Glutamatergic neuron (in vitro differentiated cells): ENCODE measurements around the gene PPOX. TPM values are rescaled to one million over a fixed set of nuclear protein-coding genes. Genes with fewer than 3 reads are reported as not detected.
A peak's percentile ranks its signal among the peaks of the same experiment; 100 is the strongest.

ENCODE experiments used
- DNase-seq: peaks from one replicate; pipeline ENCODE4 v3.0.0; 2022
- H3K27ac Mint-ChIP-seq: one replicate; pipeline ENCODE4 v1.8.0; 2020; ENCODE audit warnings: mild to moderate bottlenecking, mixed read lengths, inconsistent platforms; ENCODE audit not compliant: unreplicated experiment
- H3K27me3 Mint-ChIP-seq: one replicate; pipeline ENCODE4 v1.8.0; 2020; ENCODE audit warnings: mild to moderate bottlenecking, moderate library complexity, mixed read lengths, inconsistent platforms; ENCODE audit not compliant: unreplicated experiment
- H3K36me3 Mint-ChIP-seq: one replicate; pipeline ENCODE4 v1.8.0; 2020; ENCODE audit warnings: mild to moderate bottlenecking, mixed read lengths, inconsistent platforms; ENCODE audit not compliant: unreplicated experiment
- H3K4me1 Mint-ChIP-seq: one replicate; pipeline ENCODE4 v1.8.0; 2020; ENCODE audit warnings: mild to moderate bottlenecking, low read depth, mixed read lengths, inconsistent platforms; ENCODE audit not compliant: unreplicated experiment
- H3K4me3 Mint-ChIP-seq: one replicate; pipeline ENCODE4 v1.8.0; 2020; ENCODE audit warnings: mild to moderate bottlenecking, mixed read lengths, inconsistent platforms; ENCODE audit not compliant: unreplicated experiment
- H3K9me3 Mint-ChIP-seq: one replicate; pipeline ENCODE4 v1.8.0; 2020; ENCODE audit warnings: mild to moderate bottlenecking, moderate library complexity, mixed read lengths, inconsistent platforms; ENCODE audit not compliant: unreplicated experiment
- total RNA-seq: library from RNA; stranded (reverse); fragmentation: NEBNext Ultra II Directional; extraction: Animal tissue kit (Norgen Biotek cat#: 25700); gene quantifications from one replicate; pipeline ENCODE4 v1.2.1, GENCODE V29; 2021; ENCODE audit not compliant: unreplicated experiment
- TF ChIP-seq, protein P1 (sequence below): fragments of 200-600 bp; sonication (generic); IDR thresholded peaks from one replicate; pipeline ENCODE4 v1.5.0; 2021; ENCODE audit not compliant: partially characterized antibody, unreplicated experiment

Gene PPOX
- total RNA-seq, 1 donor from 2014 or later, result 53.2 TPM

DNA sequence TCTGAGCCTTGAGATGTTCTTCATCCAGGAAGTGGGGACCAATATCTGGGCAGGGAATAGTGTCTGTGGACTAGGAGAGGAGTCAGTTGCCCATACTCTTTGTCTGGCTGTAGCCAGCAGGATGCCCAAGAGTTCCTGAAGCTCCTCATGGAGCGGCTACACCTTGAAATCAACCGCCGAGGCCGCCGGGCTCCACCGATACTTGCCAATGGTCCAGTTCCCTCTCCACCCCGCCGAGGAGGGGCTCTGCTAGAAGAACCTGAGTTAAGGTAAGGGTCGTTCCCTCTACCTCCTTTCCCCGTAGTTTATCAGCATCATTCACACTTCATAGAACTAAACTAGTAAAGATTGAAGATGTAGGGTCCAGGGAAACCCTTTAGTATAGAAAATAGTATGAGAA is 3.4 kb upstream of the PPOX start:
- Mint-ChIP-seq H3K9me3 (peaks cover 11% of the 10 kb centered on the region), H3K4me3 (peak overlapping the region; percentile 6), H3K27me3 (peaks cover 13% of the 10 kb centered on the region), H3K4me1 (peaks cover 18% of the 10 kb centered on the region), H3K36me3 (no peaks in the 10 kb centered on the region), H3K27ac (no peak overlapping the region)
- TF ChIP-seq, protein P1, sequence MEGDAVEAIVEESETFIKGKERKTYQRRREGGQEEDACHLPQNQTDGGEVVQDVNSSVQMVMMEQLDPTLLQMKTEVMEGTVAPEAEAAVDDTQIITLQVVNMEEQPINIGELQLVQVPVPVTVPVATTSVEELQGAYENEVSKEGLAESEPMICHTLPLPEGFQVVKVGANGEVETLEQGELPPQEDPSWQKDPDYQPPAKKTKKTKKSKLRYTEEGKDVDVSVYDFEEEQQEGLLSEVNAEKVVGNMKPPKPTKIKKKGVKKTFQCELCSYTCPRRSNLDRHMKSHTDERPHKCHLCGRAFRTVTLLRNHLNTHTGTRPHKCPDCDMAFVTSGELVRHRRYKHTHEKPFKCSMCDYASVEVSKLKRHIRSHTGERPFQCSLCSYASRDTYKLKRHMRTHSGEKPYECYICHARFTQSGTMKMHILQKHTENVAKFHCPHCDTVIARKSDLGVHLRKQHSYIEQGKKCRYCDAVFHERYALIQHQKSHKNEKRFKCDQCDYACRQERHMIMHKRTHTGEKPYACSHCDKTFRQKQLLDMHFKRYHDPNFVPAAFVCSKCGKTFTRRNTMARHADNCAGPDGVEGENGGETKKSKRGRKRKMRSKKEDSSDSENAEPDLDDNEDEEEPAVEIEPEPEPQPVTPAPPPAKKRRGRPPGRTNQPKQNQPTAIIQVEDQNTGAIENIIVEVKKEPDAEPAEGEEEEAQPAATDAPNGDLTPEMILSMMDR, result no peak
- no peak for DNase-seq

- Mint-ChIP-seq H3K27ac (no peak overlapping the region), H3K9me3 (peaks cover 10% of the 10 kb centered on the region), H3K4me3 (no peak overlapping the region), H3K4me1 (peaks cover 14% of the 10 kb centered on the region), H3K27me3 (peaks cover 13% of the 10 kb centered on the region), H3K36me3 (no peaks in the 10 kb centered on the region)
- TF ChIP-seq, protein P1, result no peak
- DNase-seq, result no peak
Observed at GRCh38 chr1:161163793-161164192, 2.4 kb upstream of the PPOX start.

DNA sequence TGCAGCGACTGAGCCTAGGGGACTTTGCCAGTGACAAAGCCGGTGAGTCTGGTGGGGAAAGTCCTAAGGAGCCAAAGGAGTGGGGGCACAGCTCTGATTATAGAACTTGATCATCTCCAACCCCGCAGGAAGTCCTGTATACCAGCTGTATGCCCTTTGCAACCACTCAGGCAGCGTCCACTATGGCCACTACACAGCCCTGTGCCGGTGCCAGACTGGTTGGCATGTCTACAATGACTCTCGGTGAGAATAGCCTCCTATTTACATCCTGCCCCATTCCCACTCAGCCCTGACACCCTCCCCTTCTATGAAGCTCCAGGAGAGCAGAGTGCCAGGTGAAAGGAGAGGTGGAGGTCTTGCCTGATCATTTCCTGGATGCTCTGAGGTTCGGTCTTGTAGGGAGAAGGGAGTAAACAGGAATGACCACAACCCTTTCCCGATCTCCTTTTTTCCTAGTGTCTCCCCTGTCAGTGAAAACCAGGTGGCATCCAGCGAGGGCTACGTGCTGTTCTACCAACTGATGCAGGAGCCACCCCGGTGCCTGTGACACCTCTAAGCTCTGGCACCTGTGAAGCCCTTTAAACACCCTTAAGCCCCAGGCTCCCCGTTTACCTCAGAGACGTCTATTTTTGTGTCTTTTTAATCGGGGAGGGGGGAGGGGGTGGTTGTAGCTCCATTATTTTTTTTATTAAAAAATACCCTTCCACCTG is 1.2 kb upstream of the PPOX start:
- Mint-ChIP-seq H3K27ac (peak overlapping the region; percentile 35), H3K4me1 (peaks cover 13% of the 10 kb centered on the region), H3K4me3 (peak overlapping the region; percentile 90), H3K36me3 (no peaks in the 10 kb centered on the region), H3K9me3 (peaks cover 11% of the 10 kb centered on the region), H3K27me3 (peaks cover 10% of the 10 kb centered on the region)
- no peak for DNase-seq
- TF ChIP-seq, protein P1, result no peak

DNA sequence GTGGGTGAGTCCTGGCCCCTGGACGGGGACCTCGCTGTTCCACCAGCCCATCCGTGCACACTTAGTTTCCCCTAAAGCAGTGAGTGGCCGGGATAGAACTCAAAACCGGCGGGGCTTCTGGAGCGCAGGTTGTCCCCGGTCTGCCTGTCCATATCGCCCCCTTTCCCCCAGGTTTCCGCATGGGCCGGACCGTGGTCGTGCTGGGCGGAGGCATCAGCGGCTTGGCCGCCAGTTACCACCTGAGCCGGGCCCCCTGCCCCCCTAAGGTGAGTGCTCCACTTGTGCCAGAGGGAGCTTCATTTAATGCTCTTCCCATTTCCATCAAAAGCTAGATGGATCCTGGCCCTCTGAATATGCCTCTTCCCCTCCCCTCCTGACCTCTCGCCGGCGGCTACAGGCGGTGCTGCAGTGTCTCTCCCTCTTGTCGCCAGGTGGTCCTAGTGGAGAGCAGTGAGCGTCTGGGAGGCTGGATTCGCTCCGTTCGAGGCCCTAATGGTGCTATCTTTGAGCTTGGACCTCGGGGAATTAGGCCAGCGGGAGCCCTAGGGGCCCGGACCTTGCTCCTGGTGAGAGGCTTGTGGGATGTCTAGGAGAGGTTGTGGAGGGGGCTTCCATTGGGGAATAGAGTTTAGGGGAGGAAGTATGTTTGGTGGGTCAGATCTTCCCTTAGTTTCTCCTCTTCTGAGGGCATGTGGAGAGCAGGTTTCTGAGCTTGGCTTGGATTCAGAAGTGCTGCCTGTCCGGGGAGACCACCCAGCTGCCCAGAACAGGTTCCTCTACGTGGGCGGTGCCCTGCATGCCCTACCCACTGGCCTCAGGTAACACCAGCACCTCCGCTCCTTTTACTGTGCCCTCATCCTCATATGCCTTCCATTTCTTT is 683 bp downstream of the PPOX start:
- Mint-ChIP-seq H3K4me1 (peaks cover 10% of the 10 kb centered on the region), H3K4me3 (peak overlapping the region; percentile 90), H3K27ac (peak overlapping the region; percentile 94), H3K9me3 (peaks cover 8% of the 10 kb centered on the region), H3K27me3 (peaks cover 10% of the 10 kb centered on the region), H3K36me3 (no peaks in the 10 kb centered on the region)
- TF ChIP-seq, protein P1, result no peak
- peak; percentile 58 for DNase-seq

DNA sequence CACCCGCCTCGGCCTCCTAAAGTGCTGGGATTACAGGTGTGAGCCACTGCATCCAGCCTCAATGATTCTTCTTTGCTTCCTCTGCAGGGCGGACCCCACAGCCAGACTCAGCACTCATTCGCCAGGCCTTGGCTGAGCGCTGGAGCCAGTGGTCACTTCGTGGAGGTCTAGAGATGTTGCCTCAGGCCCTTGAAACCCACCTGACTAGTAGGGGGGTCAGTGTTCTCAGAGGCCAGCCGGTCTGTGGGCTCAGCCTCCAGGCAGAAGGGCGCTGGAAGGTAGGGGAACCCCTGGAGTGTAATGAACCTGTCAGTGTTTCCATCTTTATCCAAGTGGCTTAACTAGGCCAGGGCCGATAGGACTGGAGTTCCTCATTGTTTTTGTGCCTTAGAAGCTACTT is 2.7 kb downstream of the PPOX start:
- Mint-ChIP-seq H3K27ac (no peak overlapping the region), H3K4me3 (no peak overlapping the region), H3K9me3 (peaks cover 8% of the 10 kb centered on the region), H3K27me3 (peaks cover 12% of the 10 kb centered on the region), H3K36me3 (peaks cover 7% of the 10 kb centered on the region), H3K4me1 (peaks cover 10% of the 10 kb centered on the region)
- no peak for DNase-seq
- TF ChIP-seq, protein P1, result no peak
